IPS-NIHi7 (cell line): ENCODE data around the gene NSUN3.
"Not testable (repeated sequence)": the region's sequence is repeated elsewhere in the genome, so short reads cannot be mapped to it uniquely, and the experiment has no call there.

Source experiments
- DNase-seq: peaks from one replicate; pipeline ENCODE4 v3.0.0; 2012; ENCODE audit warnings: mixed read lengths; ENCODE audit errors: extremely low spot score

NSUN3 gene

GRCh38 chr3:94069194-94069813 is 6.4 kb downstream of the NSUN3 start:
- no peak for DNase-seq

- DNase-seq, result no peak
Measured at GRCh38 chr3:94070341-94070911, 7.6 kb downstream of the NSUN3 start.

GRCh38 chr3:94071713-94072284 is 8.9 kb downstream of the NSUN3 start:
- DNase-seq, result no peak

GRCh38 chr3:94076055-94076454 is 13.2 kb downstream of the NSUN3 start:
- DNase-seq, result no peak

- DNase-seq, result not testable (repeated sequence)
Measured at GRCh38 chr3:94080552-94080951, 17.7 kb downstream of the NSUN3 start.

- no peak for DNase-seq
Measured at GRCh38 chr3:94081884-94082283, 19.0 kb downstream of the NSUN3 start.

- DNase-seq, result no peak
Measured at GRCh38 chr3:94082391-94082937, 19.6 kb downstream of the NSUN3 start.

- no peak for DNase-seq
Measured at GRCh38 chr3:94083261-94083660, 20.4 kb downstream of the NSUN3 start.

- no peak for DNase-seq
Measured at GRCh38 chr3:94089126-94089525, 26.3 kb downstream of the NSUN3 start.

- DNase-seq, result no peak
Measured at GRCh38 chr3:94092086-94092485, 29.2 kb downstream of the NSUN3 start.

- no peak for DNase-seq
Measured at GRCh38 chr3:94093151-94093550, 30.3 kb downstream of the NSUN3 start.

GRCh38 chr3:94095111-94095510 is 32.2 kb downstream of the NSUN3 start:
- DNase-seq, result no peak

- DNase-seq, result no peak
Measured at GRCh38 chr3:94098452-94098851, 35.6 kb downstream of the NSUN3 start.

- DNase-seq, result no peak
Measured at GRCh38 chr3:94099311-94099710, 36.5 kb downstream of the NSUN3 start.

- no peak for DNase-seq
Measured at GRCh38 chr3:94101860-94102259, 39.0 kb downstream of the NSUN3 start.

- no peak for DNase-seq
Measured at GRCh38 chr3:94106268-94106667, 43.4 kb downstream of the NSUN3 start.

GRCh38 chr3:94110232-94110631 is 47.4 kb downstream of the NSUN3 start:
- DNase-seq, result not testable (repeated sequence)

- no peak for DNase-seq
Measured at GRCh38 chr3:94110854-94111253, 48.0 kb downstream of the NSUN3 start.

- DNase-seq, result no peak
Measured at GRCh38 chr3:94114666-94115065, 51.8 kb downstream of the NSUN3 start.

GRCh38 chr3:94115482-94115881 is 52.6 kb downstream of the NSUN3 start:
- DNase-seq, result peak; percentile 19

- no peak for DNase-seq
Measured at GRCh38 chr3:94117729-94118128, 54.9 kb downstream of the NSUN3 start.

GRCh38 chr3:94118390-94118789 is 55.5 kb downstream of the NSUN3 start:
- DNase-seq, result no peak

GRCh38 chr3:94121161-94121560 is 58.3 kb downstream of the NSUN3 start:
- no peak for DNase-seq
